ENCODE results near the gene WDR59. TPM values are rescaled to one million over a fixed set of nuclear protein-coding genes. Genes with fewer than 3 reads are reported as not detected.

WDR59 gene
- total and polyA plus RNA-seq, 11 donors, result 16.0 to 52.2 (median 39.5) TPM

DNA sequence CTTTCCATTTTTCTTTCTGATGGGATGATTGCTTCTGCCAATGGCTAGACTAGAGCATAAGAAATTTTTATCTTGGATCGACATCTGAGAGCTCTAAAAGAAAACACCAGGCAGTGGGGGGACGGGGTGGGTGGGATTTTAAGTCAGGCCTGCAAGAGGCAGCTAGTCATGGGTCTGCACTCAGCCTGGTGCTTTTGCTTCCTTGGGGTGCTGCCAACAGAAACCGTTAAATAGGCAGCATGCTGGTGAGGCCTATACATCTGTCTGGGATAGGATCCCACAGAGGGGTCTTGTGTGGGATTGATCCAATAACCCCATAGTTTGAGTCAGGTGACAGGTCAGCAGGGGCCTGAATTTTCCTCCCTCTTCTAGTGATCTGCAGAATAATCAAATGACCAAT, 40.8 kb upstream of the WDR59 start:
- no peak overlapping the region for H3K4me3 ChIP-seq
- TF ChIP-seq, protein P1, sequence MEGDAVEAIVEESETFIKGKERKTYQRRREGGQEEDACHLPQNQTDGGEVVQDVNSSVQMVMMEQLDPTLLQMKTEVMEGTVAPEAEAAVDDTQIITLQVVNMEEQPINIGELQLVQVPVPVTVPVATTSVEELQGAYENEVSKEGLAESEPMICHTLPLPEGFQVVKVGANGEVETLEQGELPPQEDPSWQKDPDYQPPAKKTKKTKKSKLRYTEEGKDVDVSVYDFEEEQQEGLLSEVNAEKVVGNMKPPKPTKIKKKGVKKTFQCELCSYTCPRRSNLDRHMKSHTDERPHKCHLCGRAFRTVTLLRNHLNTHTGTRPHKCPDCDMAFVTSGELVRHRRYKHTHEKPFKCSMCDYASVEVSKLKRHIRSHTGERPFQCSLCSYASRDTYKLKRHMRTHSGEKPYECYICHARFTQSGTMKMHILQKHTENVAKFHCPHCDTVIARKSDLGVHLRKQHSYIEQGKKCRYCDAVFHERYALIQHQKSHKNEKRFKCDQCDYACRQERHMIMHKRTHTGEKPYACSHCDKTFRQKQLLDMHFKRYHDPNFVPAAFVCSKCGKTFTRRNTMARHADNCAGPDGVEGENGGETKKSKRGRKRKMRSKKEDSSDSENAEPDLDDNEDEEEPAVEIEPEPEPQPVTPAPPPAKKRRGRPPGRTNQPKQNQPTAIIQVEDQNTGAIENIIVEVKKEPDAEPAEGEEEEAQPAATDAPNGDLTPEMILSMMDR (IDR thresholded peaks at IDR 0.05), result no peak
- no peak for TF ChIP-seq POLR2A (IDR thresholded peaks at IDR 0.05)
- intact Hi-C loops (cut with DNase I), result no loop called here
- peaks cover 3 to 45% (median 22%) of the 10 kb centered on the region in 12 donors for H3K4me1 ChIP-seq
- peaks cover 0 to 17% (median 7%) of the 10 kb centered on the region in 12 donors for H3K9me3 ChIP-seq
- DNase-seq, result no peak
- peak in 3 of 4 donors; percentile 29 to 35 (median 32) for ATAC-seq
- WGBS, 4 donors, result 41 to 51% (median 46%) methylated on average over 3 of the region's 3 CpGs
- no peaks in the 10 kb centered on the region for H3K27me3 ChIP-seq
- peak overlapping the region in 10 of 12 donors; percentile 1 to 80 (median 56) for H3K27ac ChIP-seq
- H3K36me3 ChIP-seq, result no peaks in the 10 kb centered on the region

DNA sequence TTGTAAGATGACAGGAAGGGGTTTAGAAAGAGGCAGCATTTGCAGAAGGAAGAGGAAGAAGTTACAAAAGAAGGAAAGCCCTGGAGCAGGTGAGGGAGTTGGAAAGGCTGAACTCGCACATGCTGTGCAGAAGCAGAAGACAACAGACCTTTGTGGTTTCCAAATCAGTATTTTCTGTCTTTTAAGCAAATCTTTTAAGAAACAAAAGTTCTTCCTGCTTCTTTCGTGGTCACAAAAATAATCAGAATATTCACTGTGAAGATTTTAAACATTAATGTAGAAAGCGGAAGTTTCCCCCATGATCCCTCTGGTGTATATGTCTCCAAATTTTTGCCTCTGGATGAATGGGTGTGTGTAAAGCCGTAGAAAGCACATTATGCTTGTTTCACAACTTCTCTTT, 39.7 kb upstream of the WDR59 start:
- WGBS, 4 donors, result 67 to 83% (median 77%) methylated on average over 4 of the region's 4 CpGs
- H3K4me1 ChIP-seq, result peaks cover 3 to 45% (median 22%) of the 10 kb centered on the region in 12 donors
- ATAC-seq (no peak), DNase-seq (no peak)
- H3K27ac ChIP-seq, result peak overlapping the region in 1 of 12 donors; percentile 3
- no peaks in the 10 kb centered on the region for H3K27me3 ChIP-seq
- intact Hi-C loops (cut with DNase I), result no loop called here
- no peaks in the 10 kb centered on the region for H3K36me3 ChIP-seq
- no peak overlapping the region for H3K4me3 ChIP-seq
- TF ChIP-seq, protein P1 (IDR thresholded peaks at IDR 0.05), result no peak
- TF ChIP-seq POLR2A (IDR thresholded peaks at IDR 0.05), result no peak
- H3K9me3 ChIP-seq, result peaks cover 0 to 17% (median 7%) of the 10 kb centered on the region in 12 donors

DNA sequence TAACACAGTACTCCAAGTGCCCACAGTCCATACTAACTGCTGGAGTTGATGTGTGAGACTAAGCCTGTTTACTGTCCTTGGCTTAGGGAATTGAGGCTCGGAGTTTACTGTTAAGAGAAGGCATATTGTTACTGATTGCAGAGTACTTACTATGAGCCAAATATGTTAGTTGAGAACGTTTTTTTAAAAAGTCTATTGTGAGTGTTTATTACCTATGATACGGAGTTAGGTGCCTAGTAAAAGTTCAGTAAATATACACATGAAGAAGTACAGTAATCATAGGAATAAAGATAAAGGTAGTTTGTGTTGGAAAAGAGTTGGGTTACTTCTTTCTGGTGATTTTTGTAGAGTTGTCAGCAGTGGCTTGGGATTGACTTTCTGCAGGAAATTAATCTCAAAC, 39.3 kb upstream of the WDR59 start:
- DNase-seq, result no peak
- no peaks in the 10 kb centered on the region for H3K27me3 ChIP-seq
- WGBS, 4 donors, result 52 to 73% (median 66%) methylated on average over 3 of the region's 3 CpGs
- peaks cover 3 to 45% (median 22%) of the 10 kb centered on the region in 12 donors for H3K4me1 ChIP-seq
- H3K9me3 ChIP-seq, result peaks cover 0 to 17% (median 7%) of the 10 kb centered on the region in 12 donors
- no peak for ATAC-seq
- no peak overlapping the region for H3K4me3 ChIP-seq
- peak overlapping the region in 1 of 12 donors; percentile 3 for H3K27ac ChIP-seq
- TF ChIP-seq POLR2A (IDR thresholded peaks at IDR 0.05), result no peak
- TF ChIP-seq, protein P1 (IDR thresholded peaks at IDR 0.05), result no peak
- H3K36me3 ChIP-seq, result no peaks in the 10 kb centered on the region
- intact Hi-C loops (cut with DNase I), result no loop called here

DNA sequence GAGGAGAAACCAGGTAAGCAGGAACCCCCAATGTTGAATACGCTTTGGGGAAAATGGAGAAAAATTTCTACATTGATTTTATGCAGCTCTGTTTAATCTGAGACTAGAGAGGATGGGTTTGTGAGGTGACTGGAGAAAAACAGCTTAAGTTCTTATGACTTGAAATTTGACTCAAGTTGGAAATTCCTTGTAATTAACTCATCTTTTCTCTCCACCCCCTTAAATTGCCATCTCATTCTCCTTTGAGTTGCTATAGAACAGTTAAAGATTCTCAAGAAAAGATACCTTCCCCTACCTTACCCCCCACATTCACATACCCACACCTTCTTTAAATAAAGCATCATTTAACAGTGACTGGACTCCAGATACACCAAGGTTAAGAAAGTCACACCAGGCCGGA, 38.1 kb upstream of the WDR59 start:
- no peak overlapping the region for H3K4me3 ChIP-seq
- DNase-seq (no peak), ATAC-seq (no peak)
- no peaks in the 10 kb centered on the region for H3K27me3 ChIP-seq
- H3K4me1 ChIP-seq, result peaks cover 0 to 41% (median 24%) of the 10 kb centered on the region in 12 donors
- no peaks in the 10 kb centered on the region for H3K36me3 ChIP-seq
- peaks cover 0 to 17% (median 7%) of the 10 kb centered on the region in 12 donors for H3K9me3 ChIP-seq
- H3K27ac ChIP-seq, result no peak overlapping the region
- TF ChIP-seq, protein P1 (IDR thresholded peaks at IDR 0.05), result no peak
- no peak for TF ChIP-seq POLR2A (IDR thresholded peaks at IDR 0.05)
- whole genome bisulfite sequencing, 4 donors, result 88 to 98% (median 94%) methylated on average over 2 of the region's 2 CpGs
- intact Hi-C loops (cut with DNase I), result no loop called here

All from heart left ventricle (tissue), 16 donors.